ENCODE measurements around the gene CDC16. TPM values are rescaled to one million over a fixed set of nuclear protein-coding genes. Genes with fewer than 3 reads are reported as not detected.

Gene CDC16
- total and polyA plus RNA-seq, 8 donors = 59.8 to 161 (median 121) TPM

- no peak for TF ChIP-seq CTCF (IDR thresholded peaks at IDR 0.05)
- H3K27me3 ChIP-seq = peaks cover 0 to 15% of the 10 kb centered on the region in 2 donors
- DNase-seq (no peak), ATAC-seq (no peak)
- H3K9me3 ChIP-seq = peaks cover 0 to 4% of the 10 kb centered on the region in 2 donors
- H3K27ac ChIP-seq = no peak overlapping the region
- no peaks in the 10 kb centered on the region for H3K4me1 ChIP-seq
- no peak overlapping the region for H3K4me3 ChIP-seq
- H3K36me3 ChIP-seq = no peaks in the 10 kb centered on the region
- intact Hi-C loops (cut with DNase I) = no loop called here
These were observed 31.2 kb upstream of the CDC16 start for GRCh38 chr13:114203536-114203935.

- Histone ChIP-seq H3K27me3 (peaks cover 0 to 14% of the 10 kb centered on the region in 2 donors), H3K4me3 (no peak overlapping the region), H3K27ac (no peak overlapping the region), H3K4me1 (no peaks in the 10 kb centered on the region), H3K36me3 (no peaks in the 10 kb centered on the region), H3K9me3 (peaks cover 0 to 3% of the 10 kb centered on the region in 2 donors)
- no peak for ATAC-seq
- no peak for DNase-seq
- no peak for TF ChIP-seq CTCF (IDR thresholded peaks at IDR 0.05)
- intact Hi-C loops (cut with DNase I) = no loop called here
These were observed 29.8 kb upstream of the CDC16 start for GRCh38 chr13:114204894-114205293.

GRCh38 chr13:114208134-114208533 is 26.6 kb upstream of the CDC16 start:
- Histone ChIP-seq H3K4me1 (no peaks in the 10 kb centered on the region), H3K27ac (no peak overlapping the region), H3K36me3 (no peaks in the 10 kb centered on the region), H3K4me3 (no peak overlapping the region), H3K9me3 (no peaks in the 10 kb centered on the region), H3K27me3 (peaks cover 5 to 24% of the 10 kb centered on the region in 2 donors)
- no peak for TF ChIP-seq CTCF (IDR thresholded peaks at IDR 0.05)
- DNase-seq = no peak
- no peak for ATAC-seq
- intact Hi-C loops (cut with DNase I) = no loop called here

GRCh38 chr13:114211446-114212157 is 23.1 kb upstream of the CDC16 start:
- Histone ChIP-seq H3K9me3 (no peaks in the 10 kb centered on the region), H3K27me3 (peaks cover 5 to 37% of the 10 kb centered on the region in 2 donors), H3K4me3 (no peak overlapping the region), H3K36me3 (no peaks in the 10 kb centered on the region), H3K4me1 (no peaks in the 10 kb centered on the region), H3K27ac (no peak overlapping the region)
- no peak for ATAC-seq
- no peak for TF ChIP-seq CTCF (IDR thresholded peaks at IDR 0.05)
- intact Hi-C loops (cut with DNase I) = no loop called here
- peak in 1 of 4 donors; percentile 74 for DNase-seq

GRCh38 chr13:114212158-114212495 is 22.6 kb upstream of the CDC16 start:
- Histone ChIP-seq H3K4me1 (no peaks in the 10 kb centered on the region), H3K4me3 (no peak overlapping the region), H3K27ac (no peak overlapping the region), H3K9me3 (no peaks in the 10 kb centered on the region), H3K36me3 (no peaks in the 10 kb centered on the region), H3K27me3 (peaks cover 5 to 37% of the 10 kb centered on the region in 2 donors)
- DNase-seq (no peak), ATAC-seq (no peak)
- TF ChIP-seq CTCF (IDR thresholded peaks at IDR 0.05) = no peak
- intact Hi-C loops (cut with DNase I) = no loop called here
